ENCODE data around the gene PTN. TPM values are rescaled to one million over a fixed set of nuclear protein-coding genes. Genes with fewer than 3 reads are reported as not detected.

The PTN gene
- total and polyA plus RNA-seq, 7 donors: 4.4 to 52.3 (median 35.5) TPM; not detected in 1

GRCh38 chr7:137305901-137306621 is 37.5 kb downstream of the PTN start:
- 82 to 83% methylated on average over 6 of the region's 6 CpGs for WGBS, 2 donors
- intact Hi-C loops (cut with DNase I): no loop called here
- H3K36me3 ChIP-seq: no peaks in the 10 kb centered on the region
- no peak overlapping the region for H3K27ac ChIP-seq
- H3K27me3 ChIP-seq: no peaks in the 10 kb centered on the region
- DNase-seq: no peak
- H3K4me3 ChIP-seq: no peak overlapping the region
- H3K9me3 ChIP-seq: no peaks in the 10 kb centered on the region
- TF ChIP-seq CTCF (IDR thresholded peaks at IDR 0.05) (no peak), POLR2AphosphoS5 (IDR thresholded peaks at IDR 0.05) (no peak), POLR2A (IDR thresholded peaks at IDR 0.05) (no peak), EP300 (IDR thresholded peaks at IDR 0.05) (no peak)
- H3K4me1 ChIP-seq: no peaks in the 10 kb centered on the region

GRCh38 chr7:137304624-137305235 is 38.8 kb downstream of the PTN start:
- 86 to 90% methylated on average over 9 of the region's 9 CpGs for WGBS, 2 donors
- Histone ChIP-seq H3K4me3 (no peak overlapping the region), H3K27me3 (no peaks in the 10 kb centered on the region), H3K4me1 (no peaks in the 10 kb centered on the region), H3K27ac (no peak overlapping the region), H3K9me3 (no peaks in the 10 kb centered on the region), H3K36me3 (no peaks in the 10 kb centered on the region)
- no peak for DNase-seq
- TF ChIP-seq POLR2AphosphoS5 (IDR thresholded peaks at IDR 0.05): no peak
- TF ChIP-seq EP300 (IDR thresholded peaks at IDR 0.05): no peak
- TF ChIP-seq CTCF (IDR thresholded peaks at IDR 0.05): no peak
- intact Hi-C loops (cut with DNase I): no loop called here

- Histone ChIP-seq H3K27ac (no peak overlapping the region), H3K36me3 (no peaks in the 10 kb centered on the region), H3K27me3 (no peaks in the 10 kb centered on the region), H3K4me3 (no peak overlapping the region), H3K9me3 (no peaks in the 10 kb centered on the region), H3K4me1 (no peaks in the 10 kb centered on the region)
- no peak for DNase-seq
- 89 to 97% methylated on average over 1 of the region's 1 CpG for WGBS, 2 donors
- TF ChIP-seq EP300 (IDR thresholded peaks at IDR 0.05): no peak
- no peak for TF ChIP-seq CTCF (IDR thresholded peaks at IDR 0.05)
- no peak for TF ChIP-seq POLR2AphosphoS5 (IDR thresholded peaks at IDR 0.05)
- TF ChIP-seq POLR2A (IDR thresholded peaks at IDR 0.05): no peak
- intact Hi-C loops (cut with DNase I): no loop called here
These were observed 39.4 kb downstream of the PTN start for GRCh38 chr7:137304165-137304564.

GRCh38 chr7:137302081-137302480 is 41.5 kb downstream of the PTN start:
- Histone ChIP-seq H3K9me3 (no peaks in the 10 kb centered on the region), H3K4me3 (no peak overlapping the region), H3K27ac (no peak overlapping the region), H3K36me3 (no peaks in the 10 kb centered on the region), H3K27me3 (no peaks in the 10 kb centered on the region), H3K4me1 (no peaks in the 10 kb centered on the region)
- 63 to 67% methylated on average over 2 of the region's 2 CpGs for WGBS, 2 donors
- TF ChIP-seq POLR2A (IDR thresholded peaks at IDR 0.05) (no peak), POLR2AphosphoS5 (IDR thresholded peaks at IDR 0.05) (no peak), EP300 (IDR thresholded peaks at IDR 0.05) (no peak), CTCF (IDR thresholded peaks at IDR 0.05) (no peak)
- DNase-seq: no peak
- intact Hi-C loops (cut with DNase I): no loop called here
